Thoracic aorta (tissue), 2 donors: ENCODE measurements around the gene TAAR9. TPM values are rescaled to one million over a fixed set of nuclear protein-coding genes. Genes with fewer than 3 reads are reported as not detected.
"Not testable (repeated sequence)": the region's sequence is repeated elsewhere in the genome, so short reads cannot be mapped to it uniquely, and the experiment has no call there.

Source experiments
- ATAC-seq: fragments of 150-250 bp; one replicate; pipeline ENCODE4 v1.8.0; 2017; ENCODE audit warnings: low read depth; ENCODE audit not compliant: insufficient number of reproducible peaks, low FRiP score
- DNase-seq: peaks from one replicate; pipeline ENCODE4 v3.0.0-alpha.2; 2020; ENCODE audit warnings: low spot score
- H3K27ac ChIP-seq, 2 donors: fragments of 200-600 bp; sonication (generic); 1 replicate in 1 of 2; 2 replicates in 1 of 2; pipeline ENCODE4 v1.5.1; 2016; ENCODE audit warnings: mild to moderate bottlenecking in 2 of 2, moderate library complexity in 2 of 2
- H3K27me3 ChIP-seq: fragments of 200-600 bp; sonication (generic); replicated peaks from 2 replicates; pipeline ENCODE4 v1.6.0; 2016; ENCODE audit warnings: mild to moderate bottlenecking; ENCODE audit not compliant: insufficient read depth
- H3K36me3 ChIP-seq: fragments of 200-600 bp; sonication (generic); one replicate; pipeline ENCODE4 v1.5.1; 2016
- H3K4me1 ChIP-seq, 2 donors: fragments of 200-600 bp; sonication (generic); 1 replicate in 1 of 2; 2 replicates in 1 of 2; pipeline versions ENCODE4 v1.5.1 to v1.6.0; 2016; ENCODE audit warnings: low read depth in 2 of 2, mild to moderate bottlenecking in 1 of 2; ENCODE audit not compliant: control insufficient read depth in 1 of 2
- H3K4me3 ChIP-seq: fragments of 200-600 bp; sonication (generic); 2 replicates; pipeline ENCODE4 v1.5.1; 2016; ENCODE audit warnings: mild to moderate bottlenecking
- H3K9me3 ChIP-seq: fragments of 200-600 bp; sonication (generic); 2 replicates; pipeline ENCODE4 v1.5.1; 2016
- CTCF ChIP-seq: fragments of 200-600 bp; sonication (generic); IDR thresholded peaks from one replicate; pipeline ENCODE4 v1.5.1; 2019; ENCODE audit warnings: antibody characterized with exemption
- total RNA-seq, 2 donors: library from RNA; depleted of rRNA; stranded (reverse); fragments of >200 nt; gene quantifications; one replicate each; pipeline versions ENCODE4 v1.1.0 to v1.2.3, GENCODE V29; 2016

TAAR9 gene
- total RNA-seq, 2 donors from 2014 or later: not detected

DNA sequence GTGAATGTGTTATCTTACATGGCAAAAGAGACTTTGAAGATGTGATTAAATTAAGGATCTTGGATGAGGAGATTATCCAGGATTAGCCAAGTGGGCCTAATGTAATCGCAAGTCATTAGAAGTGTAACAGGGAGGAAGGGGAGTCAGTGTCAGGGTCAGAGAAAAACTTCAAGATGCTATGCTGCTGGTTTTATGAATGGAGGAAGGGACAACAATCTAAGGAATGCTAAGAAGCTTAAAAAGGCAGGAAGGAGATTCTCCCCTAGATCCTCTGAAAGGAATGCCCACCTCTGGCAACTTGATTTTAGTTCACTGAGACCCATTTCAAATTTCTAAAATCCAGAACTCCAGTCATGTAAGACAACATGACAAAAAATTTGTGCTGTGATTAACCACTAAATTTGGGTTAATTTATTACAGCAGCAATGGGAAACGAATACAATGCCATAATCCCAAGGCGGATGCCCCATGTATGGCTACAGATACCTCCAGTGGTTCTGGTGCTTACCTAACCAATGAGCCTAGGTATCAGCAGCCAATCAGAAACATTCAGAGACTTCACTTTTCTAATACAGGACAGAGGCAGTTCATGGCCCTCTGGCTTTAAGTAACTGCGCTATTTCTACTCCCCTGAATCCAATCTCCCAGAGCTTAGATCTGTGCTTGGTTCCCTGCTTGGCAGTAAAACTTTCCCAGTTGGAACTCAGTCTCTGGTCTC, 10.8 kb downstream of the TAAR9 start:
- Histone ChIP-seq H3K4me1 (no peaks in the 10 kb centered on the region), H3K27ac (no peak overlapping the region), H3K27me3 (no peaks in the 10 kb centered on the region), H3K9me3 (no peaks in the 10 kb centered on the region), H3K4me3 (no peak overlapping the region), H3K36me3 (no peaks in the 10 kb centered on the region)
- no peak for DNase-seq
- no peak for ATAC-seq
- TF ChIP-seq CTCF: no peak

DNA sequence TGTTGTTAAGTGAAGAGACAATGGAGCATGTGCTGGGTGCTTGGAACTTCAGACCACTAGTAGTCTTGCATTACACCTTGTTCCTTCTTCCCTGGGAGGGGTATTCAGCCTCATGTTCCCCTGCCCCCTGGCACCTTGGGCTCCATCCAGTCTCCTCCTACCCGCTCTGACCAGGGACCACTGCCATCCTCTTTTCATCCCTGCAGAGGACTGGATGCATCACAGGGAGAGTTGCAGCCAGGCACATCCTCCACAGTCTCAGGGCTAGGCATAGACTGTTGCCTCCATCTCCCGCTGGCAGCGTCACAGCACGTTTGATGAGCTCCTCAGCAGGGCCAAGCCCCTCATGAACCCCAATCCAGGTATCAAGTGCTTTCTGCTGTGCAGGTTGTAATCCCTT, 13.1 kb downstream of the TAAR9 start:
- Histone ChIP-seq H3K4me3 (no peak overlapping the region), H3K27ac (no peak overlapping the region), H3K9me3 (no peaks in the 10 kb centered on the region), H3K27me3 (no peaks in the 10 kb centered on the region), H3K4me1 (no peaks in the 10 kb centered on the region), H3K36me3 (no peaks in the 10 kb centered on the region)
- no peak for TF ChIP-seq CTCF
- ATAC-seq: no peak
- DNase-seq: no peak

- no peaks in the 10 kb centered on the region for H3K4me1 ChIP-seq
- H3K27me3 ChIP-seq: no peaks in the 10 kb centered on the region
- H3K4me3 ChIP-seq: no peak within 1 kb of the TSS
- no peaks in the 10 kb centered on the region for H3K36me3 ChIP-seq
- DNase-seq (no peak), ATAC-seq (no peak)
- H3K27ac ChIP-seq: no peak within 1 kb of the TSS
- TF ChIP-seq CTCF: no peak
- H3K9me3 ChIP-seq: no peaks in the 10 kb centered on the region
Measured at GRCh38 chr6:132552372-132552771, 14.3 kb downstream of the TAAR9 start, which contains the start of gene TAAR8. TSS of gene TAAR8 (plus strand) at chr6:132552672. CDS start at chr6:132552693, 21 bp downstream.

- H3K27me3 ChIP-seq, DNase-seq, H3K27ac ChIP-seq, H3K4me3 ChIP-seq, ATAC-seq, H3K9me3 ChIP-seq, H3K4me1 ChIP-seq, H3K36me3 ChIP-seq: not testable (repeated sequence)
Measured at GRCh38 chr6:132560087-132560486, 22.0 kb downstream of the TAAR9 start.

GRCh38 chr6:132566404-132566803, 28.3 kb downstream of the TAAR9 start:
- DNase-seq: no peak
- no peak overlapping the region for H3K27ac ChIP-seq
- no peak for TF ChIP-seq CTCF

DNA sequence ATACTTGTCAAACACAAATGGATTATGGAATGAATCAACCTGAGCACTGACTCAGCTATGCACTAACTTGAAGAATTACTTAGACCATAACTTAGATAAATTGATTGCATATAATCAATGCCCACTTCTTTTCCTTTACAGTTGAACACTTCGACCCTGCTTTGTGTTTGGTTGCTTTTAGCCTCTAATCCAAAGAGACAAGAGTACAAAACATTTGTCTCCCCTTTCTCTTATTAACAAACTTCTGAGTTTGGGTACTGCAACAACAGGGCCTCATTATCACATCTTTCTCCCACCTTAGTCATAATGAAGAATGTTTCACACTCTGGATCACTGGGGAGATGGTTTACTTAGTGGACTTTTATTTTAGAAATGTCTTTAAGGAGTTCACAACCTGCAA, 29.5 kb downstream of the TAAR9 start:
- H3K36me3 ChIP-seq: no peaks in the 10 kb centered on the region
- H3K27me3 ChIP-seq: no peaks in the 10 kb centered on the region
- H3K4me3 ChIP-seq: no peak overlapping the region
- ATAC-seq (no peak), DNase-seq (no peak)
- H3K4me1 ChIP-seq: no peaks in the 10 kb centered on the region
- H3K27ac ChIP-seq: no peak overlapping the region
- TF ChIP-seq CTCF: no peak
- no peaks in the 10 kb centered on the region for H3K9me3 ChIP-seq

More at GRCh38 chr6:132566404-132566803, 28.3 kb downstream of the TAAR9 start:
- no peaks in the 10 kb centered on the region for H3K36me3 ChIP-seq
- H3K4me1 ChIP-seq: no peaks in the 10 kb centered on the region
- H3K4me3 ChIP-seq: no peak overlapping the region
- no peak for ATAC-seq
- H3K9me3 ChIP-seq: no peaks in the 10 kb centered on the region
- H3K27me3 ChIP-seq: no peaks in the 10 kb centered on the region
